Measurements from ENCODE around the gene TMEM132A.

DNA sequence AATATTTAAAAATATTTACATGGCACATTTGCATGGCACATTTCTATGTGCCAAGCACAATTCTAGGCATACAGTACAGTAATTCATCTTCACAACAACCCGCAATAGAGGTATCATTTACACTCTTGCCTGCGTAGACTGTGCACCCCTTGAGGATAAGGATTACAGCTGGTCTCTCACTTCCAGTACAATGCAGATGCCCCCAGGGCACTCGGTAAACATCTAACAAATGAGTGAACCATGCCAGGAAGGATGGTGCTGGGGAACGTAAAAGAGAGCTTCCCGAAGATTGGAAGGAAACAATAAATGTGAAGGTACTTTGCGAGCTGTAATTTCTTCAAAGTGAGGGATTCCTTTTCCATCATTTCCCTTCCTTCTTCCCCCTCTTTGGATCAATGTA, 19.2 kb upstream of the TMEM132A start:
- TF ChIP-seq, protein P1, sequence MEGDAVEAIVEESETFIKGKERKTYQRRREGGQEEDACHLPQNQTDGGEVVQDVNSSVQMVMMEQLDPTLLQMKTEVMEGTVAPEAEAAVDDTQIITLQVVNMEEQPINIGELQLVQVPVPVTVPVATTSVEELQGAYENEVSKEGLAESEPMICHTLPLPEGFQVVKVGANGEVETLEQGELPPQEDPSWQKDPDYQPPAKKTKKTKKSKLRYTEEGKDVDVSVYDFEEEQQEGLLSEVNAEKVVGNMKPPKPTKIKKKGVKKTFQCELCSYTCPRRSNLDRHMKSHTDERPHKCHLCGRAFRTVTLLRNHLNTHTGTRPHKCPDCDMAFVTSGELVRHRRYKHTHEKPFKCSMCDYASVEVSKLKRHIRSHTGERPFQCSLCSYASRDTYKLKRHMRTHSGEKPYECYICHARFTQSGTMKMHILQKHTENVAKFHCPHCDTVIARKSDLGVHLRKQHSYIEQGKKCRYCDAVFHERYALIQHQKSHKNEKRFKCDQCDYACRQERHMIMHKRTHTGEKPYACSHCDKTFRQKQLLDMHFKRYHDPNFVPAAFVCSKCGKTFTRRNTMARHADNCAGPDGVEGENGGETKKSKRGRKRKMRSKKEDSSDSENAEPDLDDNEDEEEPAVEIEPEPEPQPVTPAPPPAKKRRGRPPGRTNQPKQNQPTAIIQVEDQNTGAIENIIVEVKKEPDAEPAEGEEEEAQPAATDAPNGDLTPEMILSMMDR (IDR thresholded peaks at IDR 0.05) = no peak
- no peak for TF ChIP-seq PREB (CRISPR knock-in tag; IDR thresholded peaks at IDR 0.05; ENCODE audit: borderline replicate concordance)
- no peak for TF ChIP-seq MAX (CRISPR knock-in tag; IDR thresholded peaks at IDR 0.05)
- TF ChIP-seq ESRRA (CRISPR knock-in tag; IDR thresholded peaks at IDR 0.05; ENCODE audit: borderline replicate concordance) = no peak
- no peak for TF ChIP-seq CBFB (CRISPR knock-in tag; IDR thresholded peaks at IDR 0.05; ENCODE audit: low read depth)
- no peak for TF ChIP-seq EMX1 (CRISPR knock-in tag; IDR thresholded peaks at IDR 0.05)
- no peak for TF ChIP-seq CREB1 (CRISPR knock-in tag; IDR thresholded peaks at IDR 0.05)
- no peak for TF ChIP-seq JAZF1 (CRISPR knock-in tag; IDR thresholded peaks at IDR 0.05)
- TF ChIP-seq, protein P2, sequence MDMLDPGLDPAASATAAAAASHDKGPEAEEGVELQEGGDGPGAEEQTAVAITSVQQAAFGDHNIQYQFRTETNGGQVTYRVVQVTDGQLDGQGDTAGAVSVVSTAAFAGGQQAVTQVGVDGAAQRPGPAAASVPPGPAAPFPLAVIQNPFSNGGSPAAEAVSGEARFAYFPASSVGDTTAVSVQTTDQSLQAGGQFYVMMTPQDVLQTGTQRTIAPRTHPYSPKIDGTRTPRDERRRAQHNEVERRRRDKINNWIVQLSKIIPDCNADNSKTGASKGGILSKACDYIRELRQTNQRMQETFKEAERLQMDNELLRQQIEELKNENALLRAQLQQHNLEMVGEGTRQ (CRISPR knock-in tag; IDR thresholded peaks at IDR 0.05) = no peak
- TF ChIP-seq, protein P3, sequence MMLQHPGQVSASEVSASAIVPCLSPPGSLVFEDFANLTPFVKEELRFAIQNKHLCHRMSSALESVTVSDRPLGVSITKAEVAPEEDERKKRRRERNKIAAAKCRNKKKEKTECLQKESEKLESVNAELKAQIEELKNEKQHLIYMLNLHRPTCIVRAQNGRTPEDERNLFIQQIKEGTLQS (CRISPR knock-in tag; conservative IDR thresholded peaks at IDR 0.05) = no peak
- no peak for TF ChIP-seq NFE2L1 (CRISPR knock-in tag; IDR thresholded peaks at IDR 0.05)
- no peak for TF ChIP-seq NR1H2 (CRISPR knock-in tag; IDR thresholded peaks at IDR 0.05)
- no peak for TF ChIP-seq USF1 (CRISPR knock-in tag; IDR thresholded peaks at IDR 0.05)
